ENCODE measurements around the gene MTMR8. TPM values are rescaled to one million over a fixed set of nuclear protein-coding genes. Genes with fewer than 3 reads are reported as not detected.
A peak's percentile ranks its signal among the peaks of the same experiment; 100 is the strongest.
"Not testable (repeated sequence)": the region's sequence is repeated elsewhere in the genome, so short reads cannot be mapped to it uniquely, and the experiment has no call there.

MTMR8 gene
- total and polyA plus RNA-seq, 4 donors = 3.0 to 6.0 (median 4.0) TPM

DNA sequence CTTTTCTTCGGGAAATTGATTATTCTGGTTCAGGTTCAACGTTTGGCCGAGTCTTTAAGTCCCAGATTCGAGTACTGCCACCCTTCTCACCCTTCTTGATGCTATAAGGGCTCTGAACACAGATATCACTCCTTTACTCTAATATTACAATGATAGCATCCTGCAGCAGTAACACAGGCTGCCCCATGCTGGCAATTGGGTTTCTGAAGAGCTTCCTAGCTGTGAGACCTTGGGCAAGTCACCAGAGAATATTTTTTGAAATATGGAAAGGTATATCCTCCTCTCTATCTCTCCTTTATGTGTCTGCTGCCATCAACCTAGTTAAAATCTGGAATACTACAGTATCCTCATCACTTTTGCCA lies 297 bp upstream of the MTMR8 start:
- no peaks in the 10 kb centered on the region for H3K36me3 ChIP-seq (ENCODE audit: control insufficient read depth in 1 of 2, insufficient read depth in 2 of 2, low read length in 1 of 2)
- ATAC-seq (ENCODE audit: low FRiP score) = no peak
- H3K4me1 ChIP-seq (ENCODE audit: control insufficient read depth in 1 of 2, insufficient read depth in 2 of 2, low read length in 2 of 2) = peaks cover 0 to 4% of the 10 kb centered on the region in 2 donors
- no peaks in the 10 kb centered on the region for H3K9me3 ChIP-seq (ENCODE audit: control insufficient read depth, low read length)
- DNase-seq = no peak
- H3K4me3 ChIP-seq (ENCODE audit: low read length in 2 of 2) = peak overlapping the region; percentile 24 to 33
- intact Hi-C loops (cut with DNase I) = loop anchor here in 1 of 2 donors (10.0 kb wide), 1 partner anchor 191 kb away; the partner anchor contains the start of gene AMER1
- 0 to 21% methylated on average over 4 of the region's 4 CpGs for WGBS, 2 donors
- no peak overlapping the region for H3K27ac ChIP-seq (ENCODE audit: low read depth in 1 of 2, low read length in 2 of 2)
- H3K27me3 ChIP-seq (ENCODE audit: control insufficient read depth in 1 of 2, insufficient read depth in 2 of 2, low read length in 1 of 2) = no peaks in the 10 kb centered on the region

DNA sequence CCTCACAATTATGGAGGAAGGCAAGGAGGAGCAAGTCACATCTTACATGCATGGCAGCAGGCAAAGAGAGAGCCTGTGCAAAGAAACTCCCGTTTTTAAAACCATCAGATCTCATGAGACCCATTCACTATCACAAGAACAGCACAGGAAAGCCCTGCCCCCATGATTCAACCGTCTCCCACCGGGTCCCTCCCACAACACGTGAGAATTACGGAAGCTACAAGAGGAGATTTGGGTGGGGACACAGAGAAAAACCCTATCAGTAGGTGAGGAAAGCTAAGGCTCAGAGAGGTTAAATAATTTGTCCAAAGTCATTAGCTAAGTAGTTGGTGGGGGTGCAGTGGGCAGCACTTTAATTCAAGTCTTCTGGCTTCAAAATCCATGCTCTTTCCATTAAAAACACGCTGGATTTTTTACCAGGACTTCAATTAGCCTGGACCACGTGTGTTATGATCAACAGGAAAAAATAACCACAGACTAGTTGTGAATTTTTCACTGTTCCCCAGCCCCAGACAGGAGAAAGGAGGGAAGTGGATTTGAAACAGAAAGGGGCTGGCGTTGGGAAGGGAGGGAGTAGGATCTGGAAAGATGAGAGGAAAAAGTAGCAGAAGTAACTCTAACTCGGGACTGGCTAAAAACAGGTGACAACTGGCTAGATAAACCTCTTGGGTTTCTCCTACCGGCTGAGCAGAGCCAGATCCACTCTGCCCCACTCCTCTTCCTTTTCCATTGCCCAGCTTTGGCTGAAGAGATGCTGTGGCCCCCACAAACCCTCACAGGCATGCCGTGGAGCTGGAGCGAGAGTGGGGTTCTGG lies 986 bp downstream of the MTMR8 start:
- Histone ChIP-seq H3K27me3 (ENCODE audit: control insufficient read depth in 1 of 2, insufficient read depth in 2 of 2, low read length in 1 of 2) (no peaks in the 10 kb centered on the region), H3K4me3 (ENCODE audit: low read length in 2 of 2) (peak overlapping the region; percentile 33 to 67), H3K27ac (ENCODE audit: low read depth in 1 of 2, low read length in 2 of 2) (no peak overlapping the region), H3K9me3 (ENCODE audit: control insufficient read depth, low read length) (no peaks in the 10 kb centered on the region), H3K4me1 (ENCODE audit: control insufficient read depth in 1 of 2, insufficient read depth in 2 of 2, low read length in 2 of 2) (peaks cover 0 to 4% of the 10 kb centered on the region in 2 donors), H3K36me3 (ENCODE audit: control insufficient read depth in 1 of 2, insufficient read depth in 2 of 2, low read length in 1 of 2) (no peaks in the 10 kb centered on the region)
- ATAC-seq (ENCODE audit: low FRiP score) = no peak
- intact Hi-C loops (cut with DNase I) = loop anchor here in 1 of 2 donors (10.0 kb wide), 1 partner anchor 189 kb away; the partner anchor contains the start of gene AMER1
- 9 to 21% methylated on average over 12 of the region's 12 CpGs for WGBS, 2 donors
- DNase-seq = no peak

DNA sequence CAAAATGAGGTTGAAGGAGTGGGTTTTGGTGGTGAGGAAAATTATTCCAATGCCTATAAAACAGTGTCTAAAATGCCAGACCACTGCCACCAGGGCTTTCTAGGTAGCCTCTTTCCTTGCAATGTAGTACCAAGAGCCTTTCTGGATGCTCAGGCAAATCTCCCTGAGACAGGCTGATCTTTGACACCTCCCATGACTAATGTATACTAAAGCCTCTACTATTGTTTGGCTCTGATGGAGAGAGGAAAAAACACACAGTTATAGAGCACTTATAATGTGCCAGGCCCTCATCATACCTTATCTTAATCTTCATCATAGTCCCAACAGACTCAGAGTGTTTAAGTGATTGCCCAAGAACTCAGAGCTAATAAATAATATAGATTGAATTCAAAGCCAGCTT lies 5.8 kb downstream of the MTMR8 start:
- ATAC-seq (ENCODE audit: low FRiP score) = no peak
- DNase-seq = no peak
- H3K9me3 ChIP-seq (ENCODE audit: control insufficient read depth, low read length) = peaks cover under 1% of the 10 kb centered on the region
- peaks cover 0 to 4% of the 10 kb centered on the region in 2 donors for H3K4me1 ChIP-seq (ENCODE audit: control insufficient read depth in 1 of 2, insufficient read depth in 2 of 2, low read length in 2 of 2)
- intact Hi-C loops (cut with DNase I) = no loop called here
- no peak overlapping the region for H3K4me3 ChIP-seq (ENCODE audit: low read length in 2 of 2)
- no peak overlapping the region for H3K27ac ChIP-seq (ENCODE audit: low read depth in 1 of 2, low read length in 2 of 2)
- no peaks in the 10 kb centered on the region for H3K27me3 ChIP-seq (ENCODE audit: control insufficient read depth in 1 of 2, insufficient read depth in 2 of 2, low read length in 1 of 2)
- no peaks in the 10 kb centered on the region for H3K36me3 ChIP-seq (ENCODE audit: control insufficient read depth in 1 of 2, insufficient read depth in 2 of 2, low read length in 1 of 2)

DNA sequence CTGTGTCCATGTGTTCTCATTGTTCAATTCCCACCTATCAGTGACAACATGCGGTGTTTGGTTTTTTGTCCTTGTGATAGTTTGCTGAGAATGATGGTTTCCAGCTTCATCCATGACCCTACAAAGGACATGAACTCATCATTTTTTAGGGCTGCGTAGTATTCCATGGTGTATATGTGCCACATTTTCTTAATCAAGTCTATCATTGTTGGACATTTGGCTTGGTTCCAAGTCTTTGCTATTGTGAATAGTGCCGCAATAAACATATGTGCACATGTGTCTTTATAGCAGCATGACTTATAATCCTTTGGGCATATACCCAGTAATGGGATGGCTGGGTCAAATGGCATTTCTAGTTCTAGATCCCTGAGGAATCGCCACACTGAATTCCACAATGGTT lies 14.5 kb downstream of the MTMR8 start:
- H3K27ac ChIP-seq (ENCODE audit: low read depth in 1 of 2, low read length in 2 of 2); intact Hi-C loops (cut with DNase I); ATAC-seq (ENCODE audit: low FRiP score); DNase-seq; H3K9me3 ChIP-seq (ENCODE audit: control insufficient read depth, low read length); H3K4me1 ChIP-seq (ENCODE audit: control insufficient read depth in 1 of 2, insufficient read depth in 2 of 2, low read length in 2 of 2); H3K36me3 ChIP-seq (ENCODE audit: control insufficient read depth in 1 of 2, insufficient read depth in 2 of 2, low read length in 1 of 2); H3K4me3 ChIP-seq (ENCODE audit: low read length in 2 of 2); H3K27me3 ChIP-seq (ENCODE audit: control insufficient read depth in 1 of 2, insufficient read depth in 2 of 2, low read length in 1 of 2): not testable (repeated sequence)
- 89 to 95% methylated on average over 4 of the region's 4 CpGs for WGBS, 2 donors

DNA sequence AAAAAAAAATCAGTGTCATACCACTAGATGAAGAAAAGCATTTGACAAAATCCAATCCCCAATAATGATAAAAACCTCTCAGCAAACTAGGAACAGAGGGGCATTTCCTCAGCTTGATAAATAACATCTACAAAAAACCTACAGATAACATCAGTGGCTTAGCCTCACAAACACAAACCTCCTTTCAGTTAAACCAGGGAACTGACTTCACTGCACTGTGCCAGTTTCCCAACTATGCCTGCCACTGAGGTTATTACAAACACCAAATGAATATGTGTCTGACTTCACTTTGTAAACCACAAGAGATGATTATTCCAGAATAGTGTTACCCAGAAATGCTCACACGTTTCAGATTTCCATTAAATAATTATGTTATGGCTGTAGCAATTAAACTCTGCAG lies 15.3 kb downstream of the MTMR8 start:
- Histone ChIP-seq H3K27me3 (ENCODE audit: control insufficient read depth in 1 of 2, insufficient read depth in 2 of 2, low read length in 1 of 2) (no peaks in the 10 kb centered on the region), H3K4me1 (ENCODE audit: control insufficient read depth in 1 of 2, insufficient read depth in 2 of 2, low read length in 2 of 2) (no peaks in the 10 kb centered on the region), H3K36me3 (ENCODE audit: control insufficient read depth in 1 of 2, insufficient read depth in 2 of 2, low read length in 1 of 2) (no peaks in the 10 kb centered on the region), H3K4me3 (ENCODE audit: low read length in 2 of 2) (no peak overlapping the region), H3K27ac (ENCODE audit: low read depth in 1 of 2, low read length in 2 of 2) (no peak overlapping the region), H3K9me3 (ENCODE audit: control insufficient read depth, low read length) (peaks cover 7% of the 10 kb centered on the region)
- intact Hi-C loops (cut with DNase I) = no loop called here
- no peak for DNase-seq
- ATAC-seq (ENCODE audit: low FRiP score) = no peak
- 51 to 92% methylated on average over 1 of the region's 1 CpG for WGBS, 2 donors

DNA sequence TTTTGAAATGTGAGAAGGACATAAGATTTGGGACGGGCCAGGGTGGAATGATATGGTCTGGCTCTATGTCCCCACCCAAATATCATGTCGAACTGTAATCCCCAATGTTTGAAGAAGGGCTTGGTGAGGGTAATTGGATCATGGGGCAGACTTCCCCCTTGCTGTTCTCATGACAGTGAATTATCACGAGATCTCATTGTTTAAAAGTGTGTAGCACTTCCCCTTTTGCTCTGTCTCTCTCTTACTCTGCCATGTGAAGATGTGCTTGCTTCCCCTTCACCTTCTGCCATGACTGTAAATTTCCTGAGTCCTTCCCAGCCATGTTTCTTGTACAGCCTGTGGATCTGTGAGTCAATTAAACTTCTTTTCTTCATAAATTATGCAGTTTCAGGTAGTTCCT lies 17.5 kb downstream of the MTMR8 start:
- intact Hi-C loops (cut with DNase I) = no loop called here
- no peak overlapping the region for H3K4me3 ChIP-seq (ENCODE audit: low read length in 2 of 2)
- no peaks in the 10 kb centered on the region for H3K27me3 ChIP-seq (ENCODE audit: control insufficient read depth in 1 of 2, insufficient read depth in 2 of 2, low read length in 1 of 2)
- H3K9me3 ChIP-seq (ENCODE audit: control insufficient read depth, low read length) = no peaks in the 10 kb centered on the region
- DNase-seq = no peak
- H3K4me1 ChIP-seq (ENCODE audit: control insufficient read depth in 1 of 2, insufficient read depth in 2 of 2, low read length in 2 of 2) = no peaks in the 10 kb centered on the region
- 75 to 94% methylated on average over 3 of the region's 3 CpGs for WGBS, 2 donors
- H3K27ac ChIP-seq (ENCODE audit: low read depth in 1 of 2, low read length in 2 of 2) = no peak overlapping the region
- ATAC-seq (ENCODE audit: low FRiP score) = no peak
- H3K36me3 ChIP-seq (ENCODE audit: control insufficient read depth in 1 of 2, insufficient read depth in 2 of 2, low read length in 1 of 2) = no peaks in the 10 kb centered on the region

DNA sequence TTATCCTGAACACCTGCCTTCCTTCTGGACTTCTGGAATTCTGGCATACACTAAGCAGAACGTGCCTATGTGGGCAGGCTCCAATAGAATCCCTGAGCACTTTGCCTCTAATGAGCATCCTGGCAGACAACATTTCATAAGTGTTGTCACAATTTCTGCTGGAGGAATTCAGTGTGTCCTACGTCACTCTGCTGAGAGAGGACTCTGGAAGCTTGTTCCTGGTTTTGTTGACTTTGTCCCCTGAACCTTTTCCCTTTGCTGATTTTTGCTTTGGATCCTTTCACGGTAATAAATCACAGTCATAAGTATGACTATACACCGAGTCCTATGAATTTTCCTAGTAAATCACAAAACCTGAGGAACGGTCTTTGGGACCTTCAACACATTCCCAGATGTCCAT lies 43.2 kb downstream of the MTMR8 start:
- Histone ChIP-seq H3K27me3 (ENCODE audit: control insufficient read depth in 1 of 2, insufficient read depth in 2 of 2, low read length in 1 of 2) (no peaks in the 10 kb centered on the region), H3K4me3 (ENCODE audit: low read length in 2 of 2) (no peak overlapping the region), H3K4me1 (ENCODE audit: control insufficient read depth in 1 of 2, insufficient read depth in 2 of 2, low read length in 2 of 2) (no peaks in the 10 kb centered on the region), H3K9me3 (ENCODE audit: control insufficient read depth, low read length) (no peaks in the 10 kb centered on the region), H3K27ac (ENCODE audit: low read depth in 1 of 2, low read length in 2 of 2) (no peak overlapping the region), H3K36me3 (ENCODE audit: control insufficient read depth in 1 of 2, insufficient read depth in 2 of 2, low read length in 1 of 2) (no peaks in the 10 kb centered on the region)
- ATAC-seq (ENCODE audit: low FRiP score) (no peak), DNase-seq (no peak)
- WGBS, 2 donors = 56 to 78% methylated on average over 5 of the region's 5 CpGs
- intact Hi-C loops (cut with DNase I) = no loop called here

DNA sequence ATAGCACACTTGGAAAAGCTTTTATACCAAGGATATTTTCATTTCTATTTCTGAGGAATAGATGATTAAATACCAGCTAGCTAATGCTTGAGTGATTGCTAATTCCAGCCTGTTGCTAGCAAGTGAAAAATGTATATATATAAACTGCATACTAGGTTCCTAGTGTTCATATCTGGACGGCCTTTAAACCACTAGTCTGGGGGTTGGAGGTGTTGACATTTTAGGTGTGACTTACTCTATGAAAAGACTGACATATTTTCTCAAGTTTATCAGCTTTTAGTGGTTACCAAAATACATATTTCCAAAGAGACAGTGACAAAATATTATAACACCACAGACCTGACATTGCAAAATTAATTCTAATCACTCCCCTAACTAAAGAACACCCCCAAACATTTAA lies 44.7 kb downstream of the MTMR8 start:
- no peak for DNase-seq
- Histone ChIP-seq H3K27ac (ENCODE audit: low read depth in 1 of 2, low read length in 2 of 2) (no peak overlapping the region), H3K4me1 (ENCODE audit: control insufficient read depth in 1 of 2, insufficient read depth in 2 of 2, low read length in 2 of 2) (no peaks in the 10 kb centered on the region), H3K36me3 (ENCODE audit: control insufficient read depth in 1 of 2, insufficient read depth in 2 of 2, low read length in 1 of 2) (no peaks in the 10 kb centered on the region), H3K9me3 (ENCODE audit: control insufficient read depth, low read length) (no peaks in the 10 kb centered on the region), H3K4me3 (ENCODE audit: low read length in 2 of 2) (no peak overlapping the region), H3K27me3 (ENCODE audit: control insufficient read depth in 1 of 2, insufficient read depth in 2 of 2, low read length in 1 of 2) (no peaks in the 10 kb centered on the region)
- 15 to 20% methylated on average over 1 of the region's 1 CpG for WGBS, 2 donors
- intact Hi-C loops (cut with DNase I) = no loop called here
- no peak for ATAC-seq (ENCODE audit: low FRiP score)

DNA sequence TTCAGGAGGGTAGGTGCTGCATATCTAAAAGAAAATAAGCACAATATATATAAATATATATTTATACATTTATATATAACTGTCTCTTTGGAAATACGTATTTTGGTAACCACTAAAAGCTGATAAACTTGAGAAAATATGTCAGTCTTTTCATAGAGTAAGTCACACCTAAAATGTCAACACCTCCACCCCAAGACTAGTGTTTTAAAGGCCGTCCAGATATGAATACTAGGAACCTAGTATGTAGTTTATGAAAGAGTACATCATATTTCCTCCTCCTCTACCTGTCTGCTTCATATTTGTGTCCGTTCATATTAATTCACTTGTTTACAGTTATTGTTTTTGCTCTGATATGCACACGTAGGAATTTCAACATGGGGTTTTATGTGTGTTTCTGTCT lies 45.2 kb downstream of the MTMR8 start:
- H3K27me3 ChIP-seq (ENCODE audit: control insufficient read depth in 1 of 2, insufficient read depth in 2 of 2, low read length in 1 of 2) = no peaks in the 10 kb centered on the region
- no peaks in the 10 kb centered on the region for H3K9me3 ChIP-seq (ENCODE audit: control insufficient read depth, low read length)
- ATAC-seq (ENCODE audit: low FRiP score) = no peak
- no peak overlapping the region for H3K27ac ChIP-seq (ENCODE audit: low read depth in 1 of 2, low read length in 2 of 2)
- H3K4me3 ChIP-seq (ENCODE audit: low read length in 2 of 2) = no peak overlapping the region
- DNase-seq = no peak
- WGBS, 2 donors = 40 to 63% methylated on average over 4 of the region's 4 CpGs
- intact Hi-C loops (cut with DNase I) = no loop called here
- no peaks in the 10 kb centered on the region for H3K4me1 ChIP-seq (ENCODE audit: control insufficient read depth in 1 of 2, insufficient read depth in 2 of 2, low read length in 2 of 2)
- H3K36me3 ChIP-seq (ENCODE audit: control insufficient read depth in 1 of 2, insufficient read depth in 2 of 2, low read length in 1 of 2) = no peaks in the 10 kb centered on the region
